Left ventricle myocardium inferior (tissue), 1 donor: ENCODE data around the gene EPB42. TPM values are rescaled to one million over a fixed set of nuclear protein-coding genes. Genes with fewer than 3 reads are reported as not detected.

Source experiments
- DNase-seq: peaks from one replicate; pipeline ENCODE4 v3.0.0-alpha.2; 2020
- H3K27ac ChIP-seq: fragments of 200-600 bp; replicated peaks from 2 replicates; pipeline ENCODE4 v1.8.0; 2021
- H3K27me3 ChIP-seq: fragments of 200-600 bp; 2 replicates; pipeline ENCODE4 v1.8.0; 2021; ENCODE audit warnings: low read depth
- H3K36me3 ChIP-seq: fragments of 200-600 bp; 2 replicates; pipeline ENCODE4 v1.8.0; 2021
- H3K4me1 ChIP-seq: fragments of 200-600 bp; 2 replicates; pipeline ENCODE4 v1.8.0; 2021
- H3K4me3 ChIP-seq: fragments of 200-600 bp; 2 replicates; pipeline ENCODE4 v1.8.0; 2021; ENCODE audit warnings: mild to moderate bottlenecking, moderate library complexity
- H3K9me3 ChIP-seq: fragments of 200-600 bp; replicated peaks from 2 replicates; pipeline ENCODE4 v1.8.0; 2021
- intact Hi-C: fragments of 100-400 bp; cut with micrococcal nuclease; formaldehyde crosslinking; loops from one replicate; pipeline ENCODE4 v1.11.0; 2022
- total RNA-seq: library from RNA; stranded (reverse); fragmentation: NEBNext Ultra II Directional; extraction: Animal tissue kit (Norgen Biotek cat#: 25700); gene quantifications from one replicate; pipeline ENCODE4 v1.2.1, GENCODE V29; 2021
- TF ChIP-seq, protein P1 (sequence below): fragments of 200-600 bp; IDR thresholded peaks from 2 replicates; pipeline ENCODE4 v1.8.0; 2021; ENCODE audit warnings: antibody characterized with exemption, mild to moderate bottlenecking, borderline replicate concordance
- donor health status: DM: no; HTN: yes; CAD: no; lungs with severe emphysema.

EPB42 gene
- total RNA-seq, 1 donor from 2014 or later, result not detected

DNA sequence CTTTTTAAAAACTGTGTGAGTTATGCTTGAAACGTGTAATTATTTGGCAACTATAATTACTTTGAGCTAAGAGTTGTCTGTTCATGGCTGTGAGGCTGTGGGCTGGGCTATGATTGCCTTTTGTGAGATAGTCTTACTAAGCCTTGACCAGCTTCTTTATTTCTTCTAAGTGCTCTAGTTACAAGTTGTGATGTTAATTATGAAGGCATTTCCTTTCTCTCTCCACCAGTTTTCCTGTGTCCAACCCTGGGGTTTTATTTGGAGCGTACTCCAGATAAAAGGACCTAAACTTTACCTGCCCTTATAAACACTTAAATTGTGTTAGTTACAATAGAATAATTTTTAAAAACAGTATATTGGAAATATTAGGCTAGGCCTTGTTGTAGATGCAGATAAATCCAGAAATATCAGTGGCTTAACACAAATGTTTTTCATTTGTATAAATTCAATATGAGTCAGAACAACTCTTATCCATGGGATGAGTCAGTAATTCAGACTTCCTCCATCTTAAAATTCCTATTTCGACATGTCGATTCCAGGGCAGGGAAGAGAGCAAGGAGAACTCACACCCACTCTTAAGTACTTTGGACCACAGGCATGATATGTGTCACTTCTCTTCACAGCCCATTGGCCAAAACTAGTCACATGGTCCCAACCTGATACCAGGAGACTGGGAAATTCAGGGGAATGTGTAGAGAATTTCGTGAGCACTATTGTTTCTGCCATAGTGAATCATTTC, 70.5 kb downstream of the EPB42 start:
- intact Hi-C loops, result no loop called here
- TF ChIP-seq, protein P1, sequence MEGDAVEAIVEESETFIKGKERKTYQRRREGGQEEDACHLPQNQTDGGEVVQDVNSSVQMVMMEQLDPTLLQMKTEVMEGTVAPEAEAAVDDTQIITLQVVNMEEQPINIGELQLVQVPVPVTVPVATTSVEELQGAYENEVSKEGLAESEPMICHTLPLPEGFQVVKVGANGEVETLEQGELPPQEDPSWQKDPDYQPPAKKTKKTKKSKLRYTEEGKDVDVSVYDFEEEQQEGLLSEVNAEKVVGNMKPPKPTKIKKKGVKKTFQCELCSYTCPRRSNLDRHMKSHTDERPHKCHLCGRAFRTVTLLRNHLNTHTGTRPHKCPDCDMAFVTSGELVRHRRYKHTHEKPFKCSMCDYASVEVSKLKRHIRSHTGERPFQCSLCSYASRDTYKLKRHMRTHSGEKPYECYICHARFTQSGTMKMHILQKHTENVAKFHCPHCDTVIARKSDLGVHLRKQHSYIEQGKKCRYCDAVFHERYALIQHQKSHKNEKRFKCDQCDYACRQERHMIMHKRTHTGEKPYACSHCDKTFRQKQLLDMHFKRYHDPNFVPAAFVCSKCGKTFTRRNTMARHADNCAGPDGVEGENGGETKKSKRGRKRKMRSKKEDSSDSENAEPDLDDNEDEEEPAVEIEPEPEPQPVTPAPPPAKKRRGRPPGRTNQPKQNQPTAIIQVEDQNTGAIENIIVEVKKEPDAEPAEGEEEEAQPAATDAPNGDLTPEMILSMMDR, result no peak
- H3K36me3 ChIP-seq, result peaks cover 92% of the 10 kb centered on the region
- DNase-seq, result no peak
- no peaks in the 10 kb centered on the region for H3K4me1 ChIP-seq
- no peaks in the 10 kb centered on the region for H3K27me3 ChIP-seq
- H3K9me3 ChIP-seq, result no peaks in the 10 kb centered on the region
- H3K4me3 ChIP-seq, result no peak overlapping the region
- no peak overlapping the region for H3K27ac ChIP-seq

Other genes with a start within 250 kb of the EPB42 start
- 24.2 TPM for gene UBR1, start 115.0 kb downstream of the EPB42 start, total RNA-seq
- gene TMEM62, start 87.4 kb downstream of the EPB42 start, total RNA-seq, result 12.2 TPM
- 54.4 TPM for gene CCNDBP1, start 35.6 kb downstream of the EPB42 start, total RNA-seq
- not detected for gene TGM5, start 45.9 kb upstream of the EPB42 start, total RNA-seq
- not detected for gene TGM7, start 81.2 kb upstream of the EPB42 start, total RNA-seq
- gene LCMT2, start 109.6 kb upstream of the EPB42 start, total RNA-seq, result 7.0 TPM
- 11.2 TPM for gene ZSCAN29, start 150.0 kb upstream of the EPB42 start, total RNA-seq
- gene TUBGCP4, start 150.1 kb upstream of the EPB42 start, total RNA-seq, result 10.8 TPM